K562 (cell line): Measurements from ENCODE around the gene OR11L1. TPM values are rescaled to one million over a fixed set of nuclear protein-coding genes. Genes with fewer than 3 reads are reported as not detected.
A peak's percentile ranks its signal among the peaks of the same experiment; 100 is the strongest.

ENCODE experiments used
- DDX20 ChIP-seq: fragments of 450-650 bp; IDR thresholded peaks from 2 replicates; pipeline ENCODE4 v1.6.1; 2016; ENCODE audit warnings: missing genetic modification characterization, low read depth, mild to moderate bottlenecking, missing compliant biosample characterization, moderate library complexity
- FOXJ3 ChIP-seq: sonication (generic); formaldehyde crosslinking; IDR thresholded peaks from 2 replicates; pipeline ENCODE4 v1.4.0; 2020; ENCODE audit warnings: mild to moderate bottlenecking, missing genetic modification reagents
- GATA2 ChIP-seq: sonication (generic); formaldehyde crosslinking; IDR thresholded peaks from 2 replicates; pipeline ENCODE4 v1.4.0; 2020; ENCODE audit warnings: mild to moderate bottlenecking, missing genetic modification reagents
- KLF13 ChIP-seq: fragments of 450-650 bp; IDR thresholded peaks from 2 replicates; pipeline ENCODE4 v1.6.1; 2016; ENCODE audit warnings: missing genetic modification characterization, low read depth, mild to moderate bottlenecking, missing compliant biosample characterization, moderate library complexity, borderline replicate concordance
- LARP7 ChIP-seq: fragments of 450-650 bp; IDR thresholded peaks from 2 replicates; pipeline ENCODE4 v1.6.1; 2016
- MECOM ChIP-seq: fragments of 250-450 bp; sonication (Bioruptor Pico); IDR thresholded peaks from 2 replicates; pipeline ENCODE4 v1.8.0; 2022; ENCODE audit warnings: inconsistent platforms
- MIER1 ChIP-seq: fragments of 450-650 bp; IDR thresholded peaks from 2 replicates; pipeline ENCODE4 v1.6.1; 2016; ENCODE audit warnings: antibody characterized with exemption, mild to moderate bottlenecking, low read depth
- NR1H2 ChIP-seq: sonication (generic); formaldehyde crosslinking; IDR thresholded peaks from 2 replicates; pipeline ENCODE4 v1.4.0; 2020; ENCODE audit warnings: mild to moderate bottlenecking, missing genetic modification reagents
- NRF1 ChIP-seq, 2 experiments: fragments of 450-650 bp; IDR thresholded peaks in 1 of 2; conservative IDR thresholded peaks in 1 of 2; 2 replicates each; pipeline ENCODE4 v1.6.1; 2014; ENCODE audit warnings: mild to moderate bottlenecking in 2 of 2
- SMC3 ChIP-seq: conservative IDR thresholded peaks from 2 replicates; pipeline ENCODE4 v1.6.1; 2011; ENCODE audit warnings: low read depth, low read length, improper control_type of control experiment; ENCODE audit not compliant: insufficient read depth
- TRIM28 ChIP-seq: fragments of 450-650 bp; IDR thresholded peaks from 2 replicates; pipeline ENCODE4 v1.6.1; 2017
- XRCC3 ChIP-seq: fragments of 450-650 bp; IDR thresholded peaks from 2 replicates; pipeline ENCODE4 v1.6.1; 2017; ENCODE audit warnings: mild to moderate bottlenecking, moderate library complexity
- ZFPM2 ChIP-seq: fragments of 250-450 bp; sonication (Bioruptor Pico); IDR thresholded peaks from 2 replicates; pipeline ENCODE4 v1.5.1; 2022; ENCODE audit warnings: mild to moderate bottlenecking
- ZFX ChIP-seq: sonication (generic); formaldehyde crosslinking; IDR thresholded peaks from 2 replicates; pipeline ENCODE4 v1.8.0; 2022; ENCODE audit warnings: mild to moderate bottlenecking, missing genetic modification reagents, moderate library complexity
- ZNF224 ChIP-seq: sonication (generic); formaldehyde crosslinking; IDR thresholded peaks from 2 replicates; pipeline ENCODE4 v1.8.0; 2022; ENCODE audit warnings: mild to moderate bottlenecking, missing genetic modification reagents
- ZNF263 ChIP-seq: sonication (generic); formaldehyde crosslinking; IDR thresholded peaks from 2 replicates; pipeline ENCODE4 v1.8.0; 2022; ENCODE audit warnings: mild to moderate bottlenecking, missing genetic modification reagents, borderline replicate concordance
- ZNF644 ChIP-seq: fragments of 200-800 bp; sonication (Bioruptor generic); IDR thresholded peaks from 2 replicates; pipeline ENCODE4 v1.6.1; 2016; ENCODE audit warnings: low read depth, missing genetic modification characterization, missing compliant biosample characterization
- ZNF830 ChIP-seq: fragments of 250-450 bp; sonication (Bioruptor Pico); IDR thresholded peaks from 2 replicates; pipeline ENCODE4 v1.5.0; 2021; ENCODE audit warnings: mild to moderate bottlenecking
- polyA plus RNA-seq, 8 experiments: library from polyadenylated mRNA; depleted of rRNA in 4 of 8; stranded (reverse) in 5 of 8; unstranded in 3 of 8; fragments of >200 nt; fragmentation: Nextera tagmentation in 2 of 8; fragmentation: Illumina TruSeq in 1 of 8; extraction: Ambion mirVana in 2 of 8; extraction: Trizol in 1 of 8; gene quantifications; 2 replicates each; pipeline versions ENCODE4 v1.2.1 to v1.2.3, GENCODE V29; 2011 to 2014; ENCODE audit warnings: inconsistent platforms in 1 of 8, missing spikeins in 1 of 8
- total RNA-seq, 7 experiments: library from RNA; depleted of rRNA in 6 of 7; stranded (reverse); fragments of >200 nt in 6 of 7; fragmentation: Illumina TruSeq in 2 of 7; extraction: Trizol in 2 of 7; gene quantifications; 2 replicates each; pipeline versions ENCODE4 v1.2.1 to v1.2.3, GENCODE V29; 2011 to 2021; ENCODE audit warnings: low replicate concordance in 1 of 7
- TF ChIP-seq, protein P1 (sequence below): sonication (generic); formaldehyde crosslinking; IDR thresholded peaks from 2 replicates; pipeline ENCODE4 v1.8.1; 2022; ENCODE audit warnings: missing genetic modification reagents
- TF ChIP-seq, protein P2 (sequence below): fragments of 250-450 bp; sonication (Bioruptor Pico); IDR thresholded peaks from 2 replicates; pipeline ENCODE4 v1.6.1; 2021; ENCODE audit warnings: mild to moderate bottlenecking
- TF ChIP-seq, protein P3 (sequence below): sonication (generic); formaldehyde crosslinking; IDR thresholded peaks from 2 replicates; pipeline ENCODE4 v1.8.0; 2022; ENCODE audit warnings: mild to moderate bottlenecking, missing genetic modification reagents
- TF ChIP-seq, protein P4 (sequence below): fragments of 250-450 bp; sonication (Bioruptor Pico); IDR thresholded peaks from 2 replicates; pipeline ENCODE4 v1.5.0; 2020; ENCODE audit warnings: mild to moderate bottlenecking, borderline replicate concordance
- TF ChIP-seq, protein P5 (sequence below), 2 experiments: fragments of 250-450 bp in 1 of 2; fragments of 450-650 bp in 1 of 2; sonication (Bioruptor Pico) in 1 of 2; IDR thresholded peaks; 2 replicates each; pipeline versions ENCODE4 v1.6.1 to v1.8.0; 2016 to 2021; ENCODE audit warnings: mild to moderate bottlenecking in 2 of 2, moderate library complexity in 2 of 2, missing compliant biosample characterization in 1 of 2, missing genetic modification characterization in 1 of 2

Gene OR11L1
- total and polyA plus RNA-seq, 9 of the 15 experiments (the other 6 are each of a cell fraction or from before 2014, with no cell fraction given) = not detected

DNA sequence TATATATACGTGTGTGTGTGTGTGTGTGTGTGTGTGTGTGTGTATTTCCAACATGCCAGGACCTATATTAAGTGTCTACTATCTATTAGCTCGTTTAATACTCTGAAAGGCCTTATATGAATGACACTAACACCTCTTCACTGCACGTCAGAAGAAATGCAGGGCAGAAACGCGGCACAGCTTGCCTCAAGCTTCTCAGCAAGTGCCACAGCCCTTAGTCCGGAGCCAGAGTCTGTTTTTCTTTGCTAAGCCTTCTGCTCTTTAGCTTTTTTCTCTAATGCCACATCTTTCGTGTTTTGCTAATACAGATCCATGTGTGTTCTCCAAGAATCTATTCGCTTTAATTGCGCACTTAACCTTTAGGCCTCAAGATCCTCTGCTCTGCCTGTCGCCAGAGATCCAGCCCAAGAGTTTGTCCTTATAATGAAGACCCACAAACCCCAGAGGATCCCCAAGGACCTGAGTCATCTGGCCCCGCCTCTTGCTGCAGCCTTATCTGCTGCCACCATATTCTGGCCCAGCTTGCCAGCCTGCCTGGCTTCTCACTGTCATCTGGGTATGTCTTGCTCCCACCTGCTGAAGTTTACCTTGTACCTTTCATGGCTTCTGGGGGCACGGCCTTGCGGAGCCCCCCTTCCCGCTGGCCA is 13.3 kb upstream of the OR11L1 start (continued):
- TF ChIP-seq NR1H2 (CRISPR knock-in tag) (no peak), ZFPM2 (CRISPR knock-in tag) (no peak), ZNF830 (no peak), SMC3 (no peak), FOXJ3 (CRISPR knock-in tag) (no peak), MECOM (peak; percentile 48; the same call in 1 of the 2 replicates), MIER1 (no peak), XRCC3 (no peak), ZFX (CRISPR knock-in tag) (peak; percentile 48; the same call in 1 of the 2 replicates), DDX20 (tag) (no peak), NRF1 (conservative IDR thresholded peaks at IDR 0.05 in 1 of 2, IDR thresholded peaks at IDR 0.05 in 1 of 2) (0 out of 4 replicates have a peak, but pooled peaks of 1 of the 2 experiments have one; percentile 19), TRIM28 (0 out of 2 replicates have a peak, but pooled peaks have one; percentile 20), ZNF224 (CRISPR knock-in tag) (no peak), ZNF263 (CRISPR knock-in tag) (no peak), GATA2 (CRISPR knock-in tag) (peak; percentile 70; the same call in 1 of the 2 replicates), ZNF644 (tag) (0 out of 2 replicates have a peak, but pooled peaks have one; percentile 75), KLF13 (tag) (no peak), LARP7 (no peak)
- TF ChIP-seq, protein P1, sequence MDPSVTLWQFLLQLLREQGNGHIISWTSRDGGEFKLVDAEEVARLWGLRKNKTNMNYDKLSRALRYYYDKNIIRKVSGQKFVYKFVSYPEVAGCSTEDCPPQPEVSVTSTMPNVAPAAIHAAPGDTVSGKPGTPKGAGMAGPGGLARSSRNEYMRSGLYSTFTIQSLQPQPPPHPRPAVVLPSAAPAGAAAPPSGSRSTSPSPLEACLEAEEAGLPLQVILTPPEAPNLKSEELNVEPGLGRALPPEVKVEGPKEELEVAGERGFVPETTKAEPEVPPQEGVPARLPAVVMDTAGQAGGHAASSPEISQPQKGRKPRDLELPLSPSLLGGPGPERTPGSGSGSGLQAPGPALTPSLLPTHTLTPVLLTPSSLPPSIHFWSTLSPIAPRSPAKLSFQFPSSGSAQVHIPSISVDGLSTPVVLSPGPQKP (CRISPR knock-in tag) = no peak
- TF ChIP-seq, protein P2, sequence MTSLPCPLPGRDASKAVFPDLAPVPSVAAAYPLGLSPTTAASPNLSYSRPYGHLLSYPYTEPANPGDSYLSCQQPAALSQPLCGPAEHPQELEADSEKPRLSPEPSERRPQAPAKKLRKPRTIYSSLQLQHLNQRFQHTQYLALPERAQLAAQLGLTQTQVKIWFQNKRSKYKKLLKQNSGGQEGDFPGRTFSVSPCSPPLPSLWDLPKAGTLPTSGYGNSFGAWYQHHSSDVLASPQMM = no peak
- TF ChIP-seq, protein P3, sequence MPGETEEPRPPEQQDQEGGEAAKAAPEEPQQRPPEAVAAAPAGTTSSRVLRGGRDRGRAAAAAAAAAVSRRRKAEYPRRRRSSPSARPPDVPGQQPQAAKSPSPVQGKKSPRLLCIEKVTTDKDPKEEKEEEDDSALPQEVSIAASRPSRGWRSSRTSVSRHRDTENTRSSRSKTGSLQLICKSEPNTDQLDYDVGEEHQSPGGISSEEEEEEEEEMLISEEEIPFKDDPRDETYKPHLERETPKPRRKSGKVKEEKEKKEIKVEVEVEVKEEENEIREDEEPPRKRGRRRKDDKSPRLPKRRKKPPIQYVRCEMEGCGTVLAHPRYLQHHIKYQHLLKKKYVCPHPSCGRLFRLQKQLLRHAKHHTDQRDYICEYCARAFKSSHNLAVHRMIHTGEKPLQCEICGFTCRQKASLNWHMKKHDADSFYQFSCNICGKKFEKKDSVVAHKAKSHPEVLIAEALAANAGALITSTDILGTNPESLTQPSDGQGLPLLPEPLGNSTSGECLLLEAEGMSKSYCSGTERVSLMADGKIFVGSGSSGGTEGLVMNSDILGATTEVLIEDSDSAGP (CRISPR knock-in tag) = no peak
- TF ChIP-seq, protein P4, sequence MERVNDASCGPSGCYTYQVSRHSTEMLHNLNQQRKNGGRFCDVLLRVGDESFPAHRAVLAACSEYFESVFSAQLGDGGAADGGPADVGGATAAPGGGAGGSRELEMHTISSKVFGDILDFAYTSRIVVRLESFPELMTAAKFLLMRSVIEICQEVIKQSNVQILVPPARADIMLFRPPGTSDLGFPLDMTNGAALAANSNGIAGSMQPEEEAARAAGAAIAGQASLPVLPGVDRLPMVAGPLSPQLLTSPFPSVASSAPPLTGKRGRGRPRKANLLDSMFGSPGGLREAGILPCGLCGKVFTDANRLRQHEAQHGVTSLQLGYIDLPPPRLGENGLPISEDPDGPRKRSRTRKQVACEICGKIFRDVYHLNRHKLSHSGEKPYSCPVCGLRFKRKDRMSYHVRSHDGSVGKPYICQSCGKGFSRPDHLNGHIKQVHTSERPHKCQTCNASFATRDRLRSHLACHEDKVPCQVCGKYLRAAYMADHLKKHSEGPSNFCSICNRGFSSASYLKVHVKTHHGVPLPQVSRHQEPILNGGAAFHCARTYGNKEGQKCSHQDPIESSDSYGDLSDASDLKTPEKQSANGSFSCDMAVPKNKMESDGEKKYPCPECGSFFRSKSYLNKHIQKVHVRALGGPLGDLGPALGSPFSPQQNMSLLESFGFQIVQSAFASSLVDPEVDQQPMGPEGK (CRISPR knock-in tag) = no peak
- TF ChIP-seq, protein P5, sequence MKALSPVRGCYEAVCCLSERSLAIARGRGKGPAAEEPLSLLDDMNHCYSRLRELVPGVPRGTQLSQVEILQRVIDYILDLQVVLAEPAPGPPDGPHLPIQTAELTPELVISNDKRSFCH (CRISPR knock-in tag; IDR thresholded peaks at IDR 0.05) = no peak
- TF ChIP-seq, protein P5 (tag; IDR thresholded peaks at IDR 0.05) = no peak
